Glomerular endothelial cell (primary cell): ENCODE measurements around the gene ST6GALNAC1. TPM values are rescaled to one million over a fixed set of nuclear protein-coding genes. Genes with fewer than 3 reads are reported as not detected.
"Not testable (repeated sequence)": the region's sequence is repeated elsewhere in the genome, so short reads cannot be mapped to it uniquely, and the experiment has no call there.

Experiments used
- DNase-seq: peaks from one replicate; pipeline ENCODE4 v3.0.0-alpha.2; 2011; ENCODE audit warnings: low read depth, low spot score; ENCODE audit errors: extremely low read depth
- total RNA-seq: library from RNA; depleted of rRNA; stranded (reverse); fragments of >200 nt; gene quantifications from 2 replicates; pipeline ENCODE4 v1.2.3, GENCODE V29; 2015

ST6GALNAC1 gene
- total RNA-seq, 1 donor from 2014 or later = not detected

GRCh38 chr17:76614064-76614759, 29.3 kb downstream of the ST6GALNAC1 start:
- not testable (repeated sequence) for DNase-seq

GRCh38 chr17:76612977-76613851, 30.3 kb downstream of the ST6GALNAC1 start:
- no peak for DNase-seq

DNA sequence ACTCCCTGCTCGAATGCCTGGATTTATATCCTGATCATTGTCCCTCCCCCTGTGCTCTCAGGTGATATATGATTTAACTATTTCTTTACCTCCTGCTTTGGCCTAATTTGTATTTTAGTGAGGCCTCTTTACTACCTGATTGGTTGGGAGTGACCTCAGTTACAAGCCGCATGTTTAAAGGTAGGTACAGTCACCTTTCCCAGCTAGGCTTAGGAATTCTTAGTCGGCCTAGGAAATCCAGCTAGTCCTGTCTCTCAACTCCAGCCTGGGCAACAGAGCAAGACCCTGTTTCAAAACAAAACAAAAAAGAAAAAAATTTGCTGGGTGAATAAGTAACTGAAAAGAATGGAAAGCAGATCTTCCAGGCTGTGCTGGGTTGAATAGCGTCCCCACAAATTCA, 31.1 kb downstream of the ST6GALNAC1 start:
- DNase-seq = no peak

DNA sequence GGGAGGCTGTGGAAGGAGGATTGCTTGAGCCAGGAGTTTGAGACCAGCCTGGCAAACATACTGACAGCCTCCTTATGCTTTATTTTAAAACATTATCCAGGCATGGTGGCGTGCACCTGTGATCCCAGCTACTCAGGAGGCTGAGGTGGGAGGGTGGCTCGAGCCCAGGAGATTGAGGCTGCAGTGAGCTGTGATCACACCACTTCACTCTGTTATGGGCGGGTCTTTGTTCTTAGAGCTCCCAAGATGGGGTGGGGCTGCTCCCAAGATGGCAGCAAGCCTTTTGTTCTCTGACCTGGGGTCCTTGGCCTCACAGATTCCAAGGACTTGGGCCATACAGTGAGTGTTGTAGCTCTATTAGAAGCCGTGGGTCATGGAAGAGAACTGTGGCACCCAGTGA, 31.8 kb downstream of the ST6GALNAC1 start:
- no peak for DNase-seq

DNA sequence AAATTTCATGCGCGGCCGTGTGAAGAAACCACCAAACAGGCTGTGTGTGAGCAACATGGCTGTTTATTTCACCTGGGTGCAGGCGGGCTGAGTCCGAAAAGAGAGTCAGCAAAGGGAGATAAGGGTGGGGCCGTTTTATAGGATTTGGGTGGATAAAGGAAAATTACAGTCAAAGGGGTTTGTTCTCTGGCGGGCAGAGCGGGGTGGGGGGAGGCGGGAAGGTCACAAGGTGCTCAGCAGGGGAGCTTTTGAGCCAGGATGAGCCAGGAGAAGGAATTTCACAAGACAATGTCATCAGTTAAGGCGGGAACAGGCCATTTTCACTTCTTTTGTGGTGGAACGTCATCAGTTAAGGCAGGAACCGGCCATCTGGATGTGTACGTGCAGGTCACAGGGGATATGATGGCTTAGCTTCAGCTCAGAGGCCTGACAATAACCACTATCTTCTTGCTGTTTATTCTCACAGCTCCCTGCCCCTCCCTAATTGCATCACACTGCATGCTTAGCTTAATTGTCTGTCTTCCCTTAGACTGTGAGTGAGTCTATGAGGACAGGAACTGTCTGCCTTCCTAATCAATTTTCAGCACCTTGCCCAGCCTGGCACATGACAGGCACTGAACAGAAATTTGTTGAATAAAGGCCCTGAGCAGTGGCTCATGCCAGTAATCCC, 32.3 kb downstream of the ST6GALNAC1 start:
- DNase-seq = not testable (repeated sequence)

DNA sequence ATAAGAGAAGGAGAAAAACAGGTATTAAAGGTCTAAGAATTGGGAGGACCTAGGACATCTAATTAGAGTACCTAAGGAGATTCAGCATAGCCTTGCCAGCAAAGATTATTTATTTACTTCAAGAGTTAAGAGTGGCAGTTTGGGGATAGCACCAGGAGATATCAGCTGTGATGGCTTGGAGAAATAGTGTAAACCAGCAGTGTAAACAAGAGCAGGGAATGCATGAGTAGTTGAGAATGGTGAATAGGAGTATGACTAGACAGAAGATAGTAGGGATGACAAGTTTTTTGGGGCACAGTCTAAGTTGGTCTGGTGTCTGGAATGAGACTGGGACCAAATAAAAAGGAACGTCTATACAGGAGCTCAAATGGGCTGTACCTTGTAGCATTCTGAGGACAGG, 36.9 kb downstream of the ST6GALNAC1 start:
- DNase-seq = not testable (repeated sequence)

- DNase-seq = no peak
Measured at GRCh38 chr17:76601065-76601464, 42.5 kb downstream of the ST6GALNAC1 start.

- DNase-seq = no peak
Measured at GRCh38 chr17:76599694-76600460, 43.7 kb downstream of the ST6GALNAC1 start.

GRCh38 chr17:76598004-76598439, 45.5 kb downstream of the ST6GALNAC1 start:
- no peak for DNase-seq

DNA sequence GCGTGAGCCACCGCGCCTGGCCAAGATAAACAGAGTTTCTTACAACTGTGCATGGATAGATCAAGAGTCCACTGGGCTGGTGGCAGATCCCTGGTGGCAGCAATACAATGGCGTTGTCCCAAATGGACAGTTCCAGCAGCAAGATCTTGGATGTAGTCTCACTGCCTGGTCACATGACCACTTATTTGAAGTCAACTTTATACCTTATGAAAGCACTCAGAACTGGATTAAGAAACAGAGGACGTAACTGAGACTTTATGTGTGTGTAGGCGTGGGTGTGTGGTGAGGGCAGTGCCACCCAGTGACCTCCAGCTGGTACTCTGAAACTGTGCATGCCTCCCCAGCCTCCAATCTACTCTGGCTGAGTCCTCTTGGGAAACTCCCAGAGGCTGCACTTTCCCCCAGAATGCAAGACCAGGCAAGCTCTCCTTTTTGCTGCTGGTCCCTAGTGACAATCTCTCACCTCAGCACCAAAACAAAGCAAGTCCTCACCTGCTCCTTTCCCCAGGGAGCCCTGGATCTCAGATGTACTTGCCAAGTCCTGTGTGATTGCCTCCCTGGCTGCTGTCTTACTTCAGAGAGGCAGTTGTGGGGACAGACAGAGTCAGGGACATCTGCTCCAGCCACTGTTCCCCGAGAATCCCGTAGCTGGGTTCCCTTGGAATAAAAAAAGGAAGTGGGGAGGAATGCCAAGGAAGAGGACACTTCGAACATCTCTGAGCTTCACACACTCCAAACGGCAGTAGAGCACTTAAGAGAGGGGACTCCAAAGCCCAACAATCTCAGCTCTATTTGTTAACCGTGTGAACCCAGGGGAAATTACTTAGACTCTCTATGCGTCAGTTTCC, 46.2 kb downstream of the ST6GALNAC1 start:
- no peak for DNase-seq

GRCh38 chr17:76594690-76595089, 48.9 kb downstream of the ST6GALNAC1 start:
- no peak for DNase-seq

- DNase-seq = no peak
Measured at GRCh38 chr17:76593959-76594358, 49.6 kb downstream of the ST6GALNAC1 start.

DNA sequence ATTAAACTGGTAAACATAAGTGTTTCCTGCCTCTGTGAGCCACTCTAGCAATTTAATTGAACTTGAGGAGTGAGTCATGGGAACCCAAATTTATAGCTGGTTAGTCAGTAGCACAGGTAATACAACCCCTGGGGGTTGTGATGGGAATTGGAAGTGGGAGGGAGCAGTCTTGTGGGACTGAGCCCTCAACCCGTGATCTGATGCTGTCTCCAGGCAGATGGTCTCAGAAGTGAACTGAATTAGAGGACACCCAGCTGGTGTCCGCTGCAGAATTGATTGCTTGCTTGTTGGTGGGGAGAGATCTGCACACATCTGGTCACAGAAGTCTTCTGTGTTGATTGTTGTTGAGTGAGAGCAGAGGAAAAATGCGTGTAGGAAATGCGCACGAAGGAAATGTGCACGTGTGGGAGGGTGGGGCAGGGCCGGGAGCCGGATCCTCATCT, 50.2 kb downstream of the ST6GALNAC1 start:
- no peak for DNase-seq

DNA sequence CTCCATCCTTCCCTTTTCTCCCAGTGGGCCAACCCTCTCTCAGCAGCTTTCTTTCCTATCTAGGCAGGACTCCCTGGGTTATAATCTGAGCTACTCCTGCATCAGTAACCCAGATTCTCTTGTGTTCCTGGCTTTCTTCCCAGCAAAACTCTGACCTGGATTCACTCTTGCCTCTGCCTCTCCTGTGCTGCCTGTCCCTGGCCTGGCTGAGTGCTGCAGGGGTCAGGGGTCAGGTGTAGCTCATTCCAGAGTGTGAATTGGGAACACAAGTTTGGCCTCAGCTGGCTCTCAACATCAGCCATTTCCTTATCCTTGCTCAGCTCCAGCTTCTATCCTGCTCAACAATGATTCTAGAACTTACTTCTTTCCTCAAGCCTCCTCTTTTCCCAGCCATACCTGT, 55.4 kb downstream of the ST6GALNAC1 start:
- DNase-seq = no peak

DNA sequence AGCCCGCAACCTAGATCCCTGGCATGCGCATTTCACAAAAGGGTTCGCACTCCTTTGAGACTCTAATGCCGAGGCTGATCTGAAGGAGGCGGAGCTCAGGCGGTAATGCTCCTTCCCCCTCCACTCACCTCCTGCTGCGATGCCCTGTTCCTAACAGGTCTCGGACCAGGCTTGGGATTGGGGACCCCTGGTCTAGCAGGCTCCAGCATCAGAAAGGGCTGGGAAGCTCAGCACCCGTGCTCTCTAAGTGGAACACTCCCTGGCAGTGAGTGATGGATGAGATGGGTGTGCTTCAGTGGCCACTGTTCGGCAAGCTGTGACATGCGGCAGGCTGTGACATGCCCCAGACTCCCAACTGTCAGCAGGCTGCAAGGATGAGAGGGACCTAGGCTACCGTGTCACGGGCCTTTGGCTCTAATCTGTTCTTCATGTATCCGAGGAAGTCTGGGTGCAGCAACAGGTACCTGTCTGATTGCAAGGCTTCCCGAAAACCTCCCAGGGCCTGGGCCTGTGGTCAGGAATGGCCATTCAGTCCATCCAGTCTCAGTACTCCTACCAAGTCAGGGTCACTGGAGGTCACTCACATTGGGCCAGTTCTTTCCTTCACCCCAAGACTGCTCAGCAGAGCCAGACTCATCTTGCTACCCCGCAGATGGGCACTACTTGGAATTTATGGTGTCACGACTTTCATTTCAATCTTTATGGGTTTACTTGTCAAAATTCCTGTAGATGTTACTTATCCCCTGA, 56.6 kb downstream of the ST6GALNAC1 start:
- DNase-seq = no peak

- DNase-seq = no peak
Measured at GRCh38 chr17:76585649-76586593, 57.6 kb downstream of the ST6GALNAC1 start, which contains the start of gene ST6GALNAC2. Gene ST6GALNAC2 (minus strand): TSS chr17:76585860. CDS start chr17:76585808, 52 bp downstream.

GRCh38 chr17:76585033-76585648, 58.4 kb downstream of the ST6GALNAC1 start:
- no peak for DNase-seq
